ENCODE measurements around the gene CYYR1. TPM values are rescaled to one million over a fixed set of nuclear protein-coding genes. Genes with fewer than 3 reads are reported as not detected.

CYYR1 gene
- 16.7 TPM for polyA plus RNA-seq (ENCODE audit: insufficient read length)

GRCh38 chr21:26572702-26573381 is at the start of gene CYYR1:
Gene CYYR1 (minus strand): TSS chr21:26573286. CDS start chr21:26572940, 346 bp downstream.
- DNase-seq: no peak

GRCh38 chr21:26617176-26617575 is 44.1 kb upstream of the CYYR1 start:
- DNase-seq: no peak

- DNase-seq: no peak
These were observed 41.2 kb upstream of the CYYR1 start for GRCh38 chr21:26614251-26614650.

- DNase-seq: peak; percentile 61
These were observed 26.2 kb upstream of the CYYR1 start for GRCh38 chr21:26599261-26599660.

- no peak for DNase-seq
These were observed 24.9 kb upstream of the CYYR1 start for GRCh38 chr21:26597981-26598380.

GRCh38 chr21:26597031-26597430 is 23.9 kb upstream of the CYYR1 start:
- DNase-seq: no peak

- DNase-seq: no peak
These were observed 22.9 kb upstream of the CYYR1 start for GRCh38 chr21:26595971-26596370.

- DNase-seq: no peak
These were observed 20.7 kb upstream of the CYYR1 start for GRCh38 chr21:26593800-26594199.

GRCh38 chr21:26591543-26591942 is 18.5 kb upstream of the CYYR1 start:
- no peak for DNase-seq

- DNase-seq: no peak
These were observed 15.4 kb upstream of the CYYR1 start for GRCh38 chr21:26588446-26588845.

- DNase-seq: peak; percentile 21
These were observed 14.7 kb upstream of the CYYR1 start for GRCh38 chr21:26587736-26588201.

GRCh38 chr21:26583769-26584168 is 10.7 kb upstream of the CYYR1 start:
- DNase-seq: no peak

GRCh38 chr21:26581818-26582217 is 8.7 kb upstream of the CYYR1 start:
- no peak for DNase-seq

- DNase-seq: no peak
These were observed 897 bp downstream of the CYYR1 start for GRCh38 chr21:26572076-26572701.

- no peak for DNase-seq
These were observed 2.9 kb downstream of the CYYR1 start for GRCh38 chr21:26570203-26570602.

GRCh38 chr21:26565546-26565945 is 7.5 kb downstream of the CYYR1 start:
- no peak for DNase-seq

GRCh38 chr21:26565111-26565510 is 8.0 kb downstream of the CYYR1 start:
- DNase-seq: peak; percentile 3

- DNase-seq: no peak
These were observed 9.1 kb downstream of the CYYR1 start for GRCh38 chr21:26563856-26564503.

GRCh38 chr21:26560612-26561011 is 12.5 kb downstream of the CYYR1 start:
- no peak for DNase-seq

- DNase-seq: no peak
These were observed 14.0 kb downstream of the CYYR1 start for GRCh38 chr21:26559099-26559498.

- DNase-seq: no peak
These were observed 16.0 kb downstream of the CYYR1 start for GRCh38 chr21:26557106-26557505.

GRCh38 chr21:26555540-26556146 is 17.4 kb downstream of the CYYR1 start:
- DNase-seq: no peak

- no peak for DNase-seq
These were observed 18.7 kb downstream of the CYYR1 start for GRCh38 chr21:26554365-26554764.

All from hindlimb muscle (tissue), 1 donor.